ENCODE results near the gene DHX40.
A peak's percentile ranks its signal among the peaks of the same experiment; 100 is the strongest.
"Not testable (repeated sequence)": the region's sequence is repeated elsewhere in the genome, so short reads cannot be mapped to it uniquely, and the experiment has no call there.

DHX40 gene

GRCh38 chr17:59565171-59565958, at the start of gene DHX40:
Gene DHX40, plus strand, starts transcription at chr17:59565610. Its CDS starts 62 bp downstream, at chr17:59565672.
- DNase-seq = peak; percentile 97

- DNase-seq = peak; percentile 49
These were observed 49.0 kb upstream of the DHX40 start for GRCh38 chr17:59516451-59516850.

GRCh38 chr17:59519132-59519531, 46.3 kb upstream of the DHX40 start:
- DNase-seq = no peak

- peak; percentile 12 for DNase-seq
These were observed 45.2 kb upstream of the DHX40 start for GRCh38 chr17:59520251-59520650.

DNA sequence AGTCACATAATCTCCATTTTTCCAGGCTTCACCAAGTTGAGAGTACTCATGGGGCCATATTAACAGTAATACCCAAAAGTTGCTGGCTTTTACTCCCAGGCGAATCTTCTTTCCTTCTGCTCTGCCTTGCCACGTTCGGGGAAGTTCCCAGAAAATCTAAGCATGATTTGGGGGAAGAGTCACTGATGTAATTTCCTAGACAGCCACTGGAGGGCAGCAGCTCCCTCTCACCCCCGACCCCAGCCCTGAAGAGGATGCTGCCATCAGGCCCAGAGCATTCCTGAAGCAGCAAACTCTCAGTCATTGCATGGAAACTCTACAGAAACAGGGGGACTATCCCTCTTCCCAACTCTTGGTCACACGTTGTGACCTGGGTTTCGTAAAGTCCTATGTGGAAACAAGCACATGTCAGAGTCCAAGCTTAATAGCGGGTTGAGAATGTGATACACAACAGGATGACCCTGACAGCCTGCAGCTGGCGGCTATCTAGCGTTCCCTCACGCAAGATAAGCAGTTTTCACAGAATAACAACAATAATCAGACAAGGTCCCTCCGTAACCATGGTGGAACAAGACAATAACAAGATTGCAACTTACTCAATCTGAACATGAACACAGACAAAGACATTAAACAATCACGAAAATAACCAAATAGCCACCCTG, 43.8 kb upstream of the DHX40 start:
- DNase-seq = peak; percentile 78

GRCh38 chr17:59524930-59525329, 40.5 kb upstream of the DHX40 start:
- DNase-seq = not testable (repeated sequence)

DNA sequence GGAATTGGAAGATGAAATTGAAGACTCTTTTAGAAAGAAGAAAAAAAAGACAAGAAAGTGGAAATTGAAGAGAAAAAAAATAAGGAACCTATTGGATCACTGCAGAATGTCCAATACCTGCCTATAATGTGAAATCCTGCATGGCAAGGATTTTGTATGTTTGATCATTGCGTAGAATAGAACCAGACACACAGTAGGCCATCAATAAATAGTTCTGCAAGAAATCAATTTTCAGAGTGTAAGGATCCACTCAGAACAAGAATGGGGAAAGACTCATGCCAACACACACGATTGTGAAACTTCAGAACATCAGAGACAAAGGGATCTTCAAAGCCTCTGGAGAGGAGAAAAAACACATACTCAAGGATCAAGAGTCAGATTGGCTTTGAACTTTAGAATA, 39.7 kb upstream of the DHX40 start:
- DNase-seq = no peak

- no peak for DNase-seq
These were observed 39.0 kb upstream of the DHX40 start for GRCh38 chr17:59526451-59526850.

DNA sequence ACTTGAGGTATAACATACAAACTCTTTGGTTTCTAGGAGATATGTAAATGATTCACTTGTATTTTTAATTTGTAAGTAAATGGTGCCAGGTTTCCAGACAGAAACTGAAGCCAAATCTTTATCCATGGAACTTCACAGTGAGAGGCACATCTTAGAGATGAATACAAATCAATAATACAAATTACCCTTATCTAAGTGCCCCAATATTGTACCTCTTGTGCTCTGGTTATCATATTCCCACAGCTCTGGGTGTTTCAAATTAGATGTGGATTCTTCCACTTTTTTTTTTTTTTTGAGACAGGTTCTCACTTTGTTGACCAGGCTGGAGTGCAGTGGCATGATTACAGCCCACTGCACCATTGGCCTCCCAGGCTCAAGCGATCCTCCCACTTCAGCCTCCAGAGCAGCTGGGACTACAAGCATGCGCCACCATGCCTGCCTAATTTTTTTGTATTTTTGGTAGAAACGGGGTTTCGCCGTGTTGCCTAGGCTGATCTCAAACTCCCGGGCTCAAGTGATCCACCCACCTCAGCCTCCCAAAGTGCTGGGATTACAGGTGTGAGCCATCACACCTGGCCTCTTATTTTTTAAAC, 38.0 kb upstream of the DHX40 start:
- no peak for DNase-seq

DNA sequence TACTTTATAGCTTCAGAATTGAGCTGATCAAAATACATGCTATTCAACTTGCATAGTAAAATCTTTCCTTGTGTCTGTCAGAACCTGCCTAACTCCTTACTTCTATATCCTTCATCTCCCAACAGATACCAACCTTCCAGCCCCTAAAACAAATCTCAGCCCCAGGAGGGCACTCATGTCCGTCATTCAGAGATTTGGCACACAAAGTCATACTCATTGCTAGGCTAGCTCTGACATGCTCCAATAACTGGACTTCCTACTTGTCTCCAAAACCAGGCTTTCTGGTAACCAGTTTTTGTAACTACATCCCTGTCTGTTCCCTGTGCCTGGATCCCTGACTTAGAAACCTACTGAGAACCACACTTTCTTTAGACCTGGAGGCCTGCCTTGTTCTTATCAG, 37.5 kb upstream of the DHX40 start:
- no peak for DNase-seq

DNA sequence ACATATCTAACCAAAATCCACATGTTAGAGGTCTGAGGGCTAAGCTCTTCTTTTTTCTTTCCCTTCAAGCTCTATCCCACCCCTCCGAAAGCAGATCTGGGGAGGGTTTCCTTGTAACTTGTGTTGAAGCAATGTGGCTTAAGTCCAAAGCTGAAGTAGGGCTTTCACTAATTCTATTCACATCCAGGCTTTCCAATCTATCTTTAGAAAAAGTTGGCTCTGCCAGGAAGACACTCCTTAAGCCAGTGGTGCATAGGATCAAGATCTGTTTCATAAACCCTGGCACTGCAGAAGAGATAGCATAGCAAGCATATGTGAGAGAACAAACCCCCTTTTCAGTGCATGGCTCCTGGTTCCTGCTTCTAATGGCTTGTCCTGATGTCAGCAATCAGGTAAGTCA, 34.9 kb upstream of the DHX40 start:
- DNase-seq = no peak

DNA sequence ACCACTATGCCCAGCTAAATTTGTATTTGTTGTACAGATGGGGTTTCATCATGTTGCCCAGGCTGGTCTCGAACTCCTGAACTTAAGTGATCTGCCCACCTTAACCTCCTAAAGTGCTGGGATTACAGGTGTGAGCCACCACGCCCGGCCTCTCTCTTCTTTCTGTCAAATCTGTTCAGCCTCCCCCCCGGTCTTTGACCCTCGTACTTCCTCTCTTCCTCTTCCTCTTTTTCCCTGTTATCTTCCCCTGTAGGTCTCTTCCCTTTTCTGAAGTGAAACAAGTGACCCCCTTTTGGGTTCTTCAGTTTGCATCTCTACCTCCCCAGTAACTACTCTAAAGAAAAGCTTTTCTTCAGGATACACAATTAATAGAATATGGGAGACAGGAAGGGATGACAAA, 31.7 kb upstream of the DHX40 start:
- no peak for DNase-seq

GRCh38 chr17:59534583-59534982, 30.8 kb upstream of the DHX40 start:
- DNase-seq = peak; percentile 44

DNA sequence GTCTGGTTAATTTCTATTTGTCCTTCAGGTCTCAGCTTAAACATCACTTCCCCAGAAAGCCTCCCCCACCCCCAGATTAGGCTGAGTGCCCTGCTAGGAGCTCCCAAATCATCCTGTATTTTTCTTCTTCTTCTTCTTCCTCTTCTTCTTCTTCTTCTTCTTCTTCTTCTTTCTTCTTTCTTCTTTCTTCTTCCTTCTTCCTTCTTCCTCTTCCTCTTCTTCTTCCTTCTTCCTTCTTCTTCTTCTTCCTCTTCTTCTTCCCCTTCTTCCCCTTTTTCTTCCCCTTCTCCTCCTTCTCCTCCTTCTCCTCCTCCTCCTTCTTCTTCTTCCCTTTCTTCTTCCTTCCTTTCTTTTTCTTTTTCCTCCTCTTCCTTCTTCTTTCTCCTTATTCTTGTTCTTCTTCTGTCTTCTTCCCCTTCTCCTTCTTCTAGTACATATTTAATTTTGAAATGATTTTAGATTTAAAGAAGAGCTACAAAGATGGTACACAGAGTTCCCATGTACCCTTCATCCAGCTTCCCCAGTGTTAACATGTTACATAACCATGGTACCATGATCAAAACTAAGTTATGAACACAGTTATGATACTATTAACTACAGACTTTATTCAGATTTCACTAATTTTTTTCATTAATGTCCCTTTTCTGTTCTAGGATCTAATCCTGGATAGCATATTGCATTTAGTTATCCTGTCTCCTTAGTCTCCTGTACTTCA, 27.1 kb upstream of the DHX40 start:
- no peak for DNase-seq

GRCh38 chr17:59542960-59543635, 22.3 kb upstream of the DHX40 start:
- no peak for DNase-seq

DNA sequence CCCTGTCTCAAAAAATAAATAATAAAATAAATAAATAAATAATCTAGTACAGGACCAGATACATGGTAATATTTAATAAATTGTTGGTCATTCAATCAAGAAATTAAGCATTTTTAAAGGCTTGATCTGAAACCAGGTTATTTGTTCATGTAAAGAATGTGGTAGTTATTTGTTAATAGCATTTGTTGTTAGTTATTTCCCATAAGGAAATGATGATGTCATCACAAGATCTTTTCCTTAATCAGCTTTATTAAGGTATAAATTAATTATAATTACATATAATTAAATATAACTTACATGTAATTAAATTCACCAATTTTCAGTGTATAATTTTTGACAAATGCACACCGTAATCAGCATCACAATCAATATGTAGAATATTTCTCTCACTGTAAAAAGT, 19.5 kb upstream of the DHX40 start:
- no peak for DNase-seq

- DNase-seq = peak; percentile 97
These were observed 18.1 kb upstream of the DHX40 start for GRCh38 chr17:59547131-59547915.

GRCh38 chr17:59548985-59549384, 16.4 kb upstream of the DHX40 start:
- not testable (repeated sequence) for DNase-seq

- no peak for DNase-seq
These were observed 14.7 kb upstream of the DHX40 start for GRCh38 chr17:59550703-59551102.

DNA sequence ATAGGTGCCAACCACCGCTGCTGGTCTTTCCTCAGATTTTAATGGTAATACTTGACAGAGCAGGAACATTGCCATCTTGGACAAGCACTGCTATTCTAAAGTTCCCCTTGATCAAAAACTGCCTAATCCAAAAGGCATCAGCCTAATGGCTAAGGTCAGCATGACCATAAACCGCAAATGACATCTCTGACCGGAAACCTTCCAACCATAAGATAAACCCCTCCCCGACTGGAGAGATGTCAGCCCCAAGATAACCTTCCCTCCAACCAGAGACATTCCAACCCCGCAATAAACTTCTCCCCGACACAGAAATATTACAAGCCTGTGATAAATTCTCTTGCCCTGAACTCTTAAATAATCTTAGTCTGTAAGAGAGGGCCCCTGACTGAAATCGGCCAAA, 7.4 kb upstream of the DHX40 start:
- no peak for DNase-seq

GRCh38 chr17:59558953-59559352, 6.5 kb upstream of the DHX40 start:
- peak; percentile 24 for DNase-seq

DNA sequence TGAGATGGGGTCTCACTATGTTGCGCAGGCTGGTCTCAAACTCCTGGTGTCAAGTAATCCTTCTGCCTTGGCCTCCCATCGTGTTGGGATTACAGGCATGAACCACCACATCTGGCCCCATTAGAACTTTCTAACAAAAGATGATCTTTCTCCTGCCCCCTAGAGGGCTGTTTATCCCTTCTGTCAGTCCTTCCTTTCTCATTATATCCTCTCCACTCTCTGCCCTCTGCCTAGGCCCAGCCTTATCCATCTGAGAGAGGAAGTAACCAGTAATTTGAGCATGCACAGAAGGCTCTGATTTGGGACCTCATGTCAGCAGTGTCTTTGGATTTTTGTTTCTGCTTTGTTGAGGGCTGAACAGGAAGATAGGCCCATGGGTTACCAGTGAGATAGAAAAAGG, 4.4 kb upstream of the DHX40 start:
- DNase-seq = peak; percentile 88

Data from NCI-H69 (cell line).